GM19455 (cell line): Measurements from ENCODE around the gene ADAM10.

ENCODE experiments used
- ATAC-seq: cut with Tn5 transposase; IDR thresholded peaks from one replicate; pipeline ENCODE4 v1.9.1; 2021; ENCODE audit not compliant: unreplicated experiment

Gene ADAM10

GRCh38 chr15:58684036-58684710, 65.3 kb downstream of the ADAM10 start:
- ATAC-seq = no peak

GRCh38 chr15:58682234-58682633, 67.3 kb downstream of the ADAM10 start:
- ATAC-seq = no peak

DNA sequence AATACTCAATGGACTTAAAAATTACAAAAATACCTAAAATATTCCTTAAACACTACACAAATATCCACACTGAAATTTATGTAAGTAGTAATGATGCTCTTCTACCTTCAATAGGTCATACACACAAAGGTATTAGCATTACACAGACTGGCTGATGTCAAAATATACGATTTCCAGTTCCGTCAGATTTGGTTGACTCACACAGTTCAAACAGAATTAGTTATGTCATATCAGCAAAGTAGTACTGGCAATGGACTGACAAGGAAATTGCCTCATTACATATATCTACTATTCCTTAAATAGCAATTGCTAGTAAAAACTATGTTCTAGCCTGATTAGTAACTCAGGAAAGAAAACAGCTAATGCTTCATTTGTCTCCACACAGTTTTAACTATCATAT, 70.8 kb downstream of the ADAM10 start:
- no peak for ATAC-seq

DNA sequence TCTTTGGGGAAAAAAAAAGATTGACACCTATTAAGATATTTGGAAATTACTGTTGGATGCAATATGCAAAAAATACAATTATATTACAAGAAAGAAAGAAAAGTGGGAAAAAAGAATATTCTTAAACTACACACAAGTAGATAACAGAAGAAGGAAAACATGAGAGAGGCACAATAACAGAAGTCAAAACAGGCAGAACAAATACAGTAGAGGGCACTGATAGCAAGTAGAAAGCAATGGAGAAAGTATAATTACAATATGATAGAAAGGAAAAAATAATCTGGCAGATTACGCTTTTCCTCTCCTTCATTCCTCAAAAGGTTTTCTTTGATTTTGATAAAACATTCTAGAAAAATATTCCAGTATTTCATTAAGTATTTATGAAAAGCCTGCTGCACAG, 72.1 kb downstream of the ADAM10 start:
- ATAC-seq = no peak

DNA sequence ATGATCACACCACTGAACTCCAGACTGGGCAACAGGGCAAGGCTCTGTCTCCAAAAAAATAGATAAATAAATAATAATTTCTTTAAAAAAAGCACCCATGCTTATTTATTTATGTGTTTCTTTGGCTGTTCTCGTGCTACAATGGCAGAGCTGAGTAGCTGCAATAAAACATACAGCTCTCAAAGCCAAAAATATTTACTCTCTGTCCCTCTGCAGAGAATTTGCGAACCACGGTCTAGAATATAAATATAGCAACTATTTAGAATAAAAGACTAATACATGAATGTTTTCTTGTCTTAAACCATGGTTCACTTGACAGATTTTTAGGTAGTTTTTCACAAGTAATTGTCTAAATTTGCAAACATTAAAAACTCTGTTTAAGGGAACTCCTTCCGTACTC, 72.7 kb downstream of the ADAM10 start:
- ATAC-seq = no peak

DNA sequence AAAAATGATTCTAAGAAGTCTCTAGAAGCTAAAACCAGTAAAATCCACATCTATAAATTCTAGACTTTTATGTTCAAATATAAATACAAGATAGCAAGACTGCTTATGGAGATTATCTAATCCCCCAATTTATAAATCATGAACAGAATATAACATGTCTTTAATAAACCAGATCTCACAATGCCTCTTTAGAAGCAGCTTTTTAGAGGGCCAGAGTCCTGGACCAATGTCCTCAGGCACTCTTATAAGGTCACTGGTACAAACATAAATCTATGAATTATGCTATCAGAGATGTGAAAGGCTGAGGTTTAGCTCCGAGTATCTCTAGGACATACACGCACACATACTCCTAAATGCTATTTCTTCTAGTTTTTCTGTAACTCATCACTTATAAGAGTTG, 78.3 kb downstream of the ADAM10 start:
- ATAC-seq = no peak

- no peak for ATAC-seq
Measured at GRCh38 chr15:58669108-58669507, 80.4 kb downstream of the ADAM10 start.

- ATAC-seq = no peak
Measured at GRCh38 chr15:58666957-58667356, 82.5 kb downstream of the ADAM10 start.

- ATAC-seq = no peak
Measured at GRCh38 chr15:58665672-58666071, 83.8 kb downstream of the ADAM10 start.

GRCh38 chr15:58650102-58650501, 99.4 kb downstream of the ADAM10 start:
- ATAC-seq = no peak

GRCh38 chr15:58649175-58649574, 100.3 kb downstream of the ADAM10 start:
- ATAC-seq = no peak

DNA sequence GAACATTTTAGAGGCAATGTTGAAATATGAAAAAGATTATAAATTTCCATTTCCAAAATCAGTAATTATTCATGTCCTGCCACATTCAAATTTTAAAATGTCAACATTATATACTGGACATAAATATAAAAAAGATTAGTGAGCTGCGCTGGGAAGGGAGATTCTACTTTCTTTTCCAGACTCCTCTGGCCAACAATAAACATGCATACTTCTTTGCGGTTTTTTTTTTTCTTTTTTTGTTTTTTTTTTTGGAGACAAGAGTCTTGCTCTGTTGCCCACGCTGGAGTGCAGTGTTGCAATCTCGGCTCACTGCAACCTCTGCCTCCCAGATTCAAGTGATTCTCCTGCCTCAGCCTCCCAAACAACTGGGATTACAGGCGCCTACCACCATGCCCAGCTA, 105.5 kb downstream of the ADAM10 start:
- no peak for ATAC-seq

DNA sequence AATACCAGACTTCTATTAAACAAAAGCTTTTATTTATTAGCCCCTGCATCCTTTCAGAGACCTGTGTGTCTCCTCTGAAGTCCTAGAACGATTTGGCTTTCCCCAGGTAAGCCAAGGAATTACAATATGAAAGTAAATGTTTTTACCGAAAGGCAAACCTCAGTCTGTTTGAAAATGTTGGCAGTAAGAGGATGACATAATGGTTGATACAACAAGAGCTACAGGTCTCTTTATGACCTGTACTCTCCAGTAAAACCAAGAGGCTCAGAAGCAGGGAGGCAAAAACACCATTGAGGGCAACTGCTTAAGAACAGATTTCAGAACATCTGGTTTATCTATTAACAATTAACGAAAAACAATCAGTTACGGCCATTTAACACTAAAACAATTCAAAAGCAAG, 107.8 kb downstream of the ADAM10 start:
- no peak for ATAC-seq

GRCh38 chr15:58639992-58640391, 109.5 kb downstream of the ADAM10 start:
- no peak for ATAC-seq

- ATAC-seq = no peak
Measured at GRCh38 chr15:58639002-58639756, 110.3 kb downstream of the ADAM10 start.

DNA sequence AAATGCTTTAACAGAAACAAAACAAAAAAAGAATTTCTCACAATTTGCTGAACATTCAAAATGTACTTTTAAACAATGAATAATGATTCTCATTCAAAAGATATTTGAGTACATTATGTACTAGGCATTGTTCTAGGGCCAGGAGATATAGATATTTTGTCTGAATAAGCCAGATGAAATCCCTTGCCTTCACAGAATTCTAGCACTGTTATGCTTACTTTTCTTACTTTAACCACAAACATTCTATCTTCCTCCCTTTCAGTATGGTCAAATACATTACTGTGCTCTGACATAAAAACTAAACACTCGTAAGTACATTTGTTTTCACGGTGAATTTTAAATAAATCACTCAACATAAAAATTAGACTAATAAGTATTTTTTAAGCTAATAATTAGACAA, 116.7 kb downstream of the ADAM10 start:
- ATAC-seq = no peak

- no peak for ATAC-seq
Measured at GRCh38 chr15:58631319-58631718, 118.2 kb downstream of the ADAM10 start.

DNA sequence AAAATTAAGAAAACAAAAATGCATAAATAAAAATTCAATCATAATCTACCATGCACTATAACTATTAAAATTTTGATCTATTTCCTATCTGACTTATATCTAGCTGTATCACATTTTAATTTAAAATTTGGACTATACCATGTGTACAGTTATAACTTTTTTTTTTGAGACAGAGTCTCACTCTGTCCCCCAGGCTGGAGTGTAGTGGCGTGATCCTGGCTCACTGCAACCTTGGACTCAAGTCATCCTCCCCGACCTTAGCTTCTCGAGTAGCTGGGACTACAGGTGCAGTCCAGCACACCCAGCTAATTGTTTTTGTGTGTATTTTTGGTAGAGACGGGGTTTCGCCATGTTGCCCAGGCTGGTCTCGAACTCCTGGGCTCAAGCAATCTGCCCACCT, 119.9 kb downstream of the ADAM10 start:
- ATAC-seq = no peak

DNA sequence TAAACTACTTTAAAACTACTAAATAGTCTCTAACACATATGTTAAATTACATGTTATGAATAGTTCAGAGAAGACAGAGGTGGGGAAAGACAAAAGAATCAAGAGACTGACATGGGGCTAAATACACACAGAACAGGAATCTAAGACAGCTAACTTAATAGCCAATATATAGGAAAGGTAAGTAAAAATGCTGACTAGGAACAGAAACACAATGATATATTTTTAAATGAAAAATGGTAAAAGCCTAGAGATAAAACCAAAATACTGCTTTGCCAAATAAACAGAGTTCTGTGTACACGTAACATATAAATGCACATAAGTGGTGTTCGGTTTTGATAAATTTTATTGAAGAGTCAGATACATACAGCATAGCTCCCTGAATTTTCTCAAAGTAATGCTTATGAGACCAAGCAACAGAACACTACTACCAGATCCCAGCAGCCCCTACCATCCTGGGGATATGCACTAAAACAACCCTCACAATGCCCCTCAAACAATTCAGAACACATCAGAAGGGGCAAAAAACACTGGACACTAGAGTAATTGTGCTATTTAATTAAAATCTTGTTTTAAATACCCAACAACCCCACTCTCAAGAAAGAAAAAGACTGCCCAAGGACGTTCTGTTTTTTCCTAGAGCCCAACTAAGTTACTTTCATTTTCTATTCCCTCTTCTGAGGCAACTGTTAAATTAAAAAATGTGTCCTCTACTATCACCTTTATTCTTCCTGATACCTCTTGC, 121.1 kb downstream of the ADAM10 start:
- ATAC-seq = no peak

GRCh38 chr15:58627701-58628100, 121.8 kb downstream of the ADAM10 start:
- no peak for ATAC-seq

GRCh38 chr15:58627046-58627445, 122.5 kb downstream of the ADAM10 start:
- no peak for ATAC-seq

DNA sequence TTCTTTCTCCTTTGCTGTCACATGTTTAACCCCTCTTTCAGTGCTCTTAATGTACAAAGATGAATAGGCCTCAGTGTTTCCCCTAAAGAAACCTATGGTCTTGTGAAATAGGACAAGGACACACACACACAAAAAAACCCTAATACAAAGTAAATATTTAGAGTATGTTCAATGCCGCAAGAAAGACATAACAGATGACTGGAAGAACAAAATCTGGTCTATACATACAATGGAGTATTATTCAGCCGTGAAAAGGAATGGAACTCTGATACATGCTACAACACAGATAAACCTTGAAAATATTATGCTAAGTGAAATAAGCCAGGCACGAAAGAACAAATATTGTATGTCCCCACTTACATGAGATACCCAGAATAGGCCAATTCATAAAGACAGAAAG, 123.1 kb downstream of the ADAM10 start:
- ATAC-seq = no peak
